Hepatocyte (in vitro differentiated cells): ENCODE measurements around the gene MAFB. TPM values are rescaled to one million over a fixed set of nuclear protein-coding genes. Genes with fewer than 3 reads are reported as not detected.

Experiments used
- DNase-seq: peaks from one replicate; pipeline ENCODE4 v3.0.0-alpha.2; 2016; ENCODE audit warnings: low spot score
- H2AFZ ChIP-seq: fragments of 200-600 bp; sonication (generic); 2 replicates; pipeline ENCODE4 v1.6.0; 2016; ENCODE audit warnings: antibody characterized with exemption, mild to moderate bottlenecking
- H3K27ac ChIP-seq: fragments of 200-600 bp; sonication (generic); 2 replicates; pipeline ENCODE4 v1.5.1; 2016; ENCODE audit warnings: mild to moderate bottlenecking
- H3K27me3 ChIP-seq: fragments of 200-600 bp; sonication (generic); 2 replicates; pipeline ENCODE4 v1.6.1; 2016
- H3K36me3 ChIP-seq: fragments of 200-600 bp; sonication (generic); replicated peaks from 2 replicates; pipeline ENCODE4 v1.5.1; 2016; ENCODE audit warnings: low read depth; ENCODE audit not compliant: insufficient read depth
- H3K4me1 ChIP-seq: fragments of 200-600 bp; sonication (generic); 2 replicates; pipeline ENCODE4 v1.5.1; 2016; ENCODE audit warnings: mild to moderate bottlenecking, moderate library complexity; ENCODE audit not compliant: insufficient read depth
- H3K4me2 ChIP-seq: fragments of 200-600 bp; sonication (generic); 2 replicates; pipeline ENCODE4 v1.6.0; 2016
- H3K4me3 ChIP-seq: fragments of 200-600 bp; sonication (generic); 2 replicates; pipeline ENCODE4 v1.5.1; 2016; ENCODE audit warnings: mild to moderate bottlenecking
- H3K79me2 ChIP-seq: fragments of 200-600 bp; sonication (generic); 2 replicates; pipeline ENCODE4 v1.6.0; 2017; ENCODE audit warnings: mild to moderate bottlenecking
- H3K9me2 ChIP-seq: fragments of 200-600 bp; sonication (generic); replicated peaks from 2 replicates; pipeline ENCODE4 v1.6.0; 2017; ENCODE audit warnings: mild to moderate bottlenecking; ENCODE audit not compliant: insufficient read depth
- H3K9me3 ChIP-seq: fragments of 200-600 bp; sonication (generic); 2 replicates; pipeline ENCODE4 v1.5.1; 2016; ENCODE audit warnings: low read depth, mild to moderate bottlenecking
- H4K20me1 ChIP-seq: fragments of 200-600 bp; sonication (generic); 2 replicates; pipeline ENCODE4 v1.6.0; 2016; ENCODE audit warnings: mild to moderate bottlenecking; ENCODE audit not compliant: insufficient read depth, poor library complexity, severe bottlenecking
- EZH2 ChIP-seq: fragments of 200-600 bp; sonication (generic); IDR thresholded peaks from 2 replicates; pipeline ENCODE4 v1.6.1; 2016; ENCODE audit warnings: antibody characterized with exemption, mild to moderate bottlenecking, borderline replicate concordance
- EZH2phosphoT487 ChIP-seq: fragments of 200-600 bp; sonication (generic); IDR thresholded peaks from one replicate; pipeline ENCODE4 v1.6.1; 2018; ENCODE audit warnings: antibody characterized with exemption, mild to moderate bottlenecking, low read depth, moderate library complexity; ENCODE audit not compliant: unreplicated experiment, severe bottlenecking
- WGBS: methylation state at CpG from one replicate; pipeline ENCODE4 v1.1.6; 2016; ENCODE audit warnings: low lambda C conversion rate; ENCODE audit errors: missing lambda C conversion rate; 5-methylcytosine and 5-hydroxymethylcytosine counted together
- polyA plus RNA-seq: library from polyadenylated mRNA; unstranded; fragments of >200 nt; fragmentation: Nextera tagmentation; extraction: Ambion mirVana; gene quantifications from 2 replicates; pipeline ENCODE4 v1.2.1, GENCODE V29; 2016
- total RNA-seq: library from RNA; depleted of rRNA; stranded (reverse); fragments of >200 nt; gene quantifications from 2 replicates; pipeline ENCODE4 v1.2.3, GENCODE V29; 2014
- TF ChIP-seq, protein P1 (sequence below): fragments of 200-600 bp; sonication (generic); IDR thresholded peaks from 2 replicates; pipeline ENCODE4 v1.5.1; 2016; ENCODE audit warnings: antibody characterized with exemption, mild to moderate bottlenecking; ENCODE audit not compliant: poor library complexity

Gene MAFB
- total and polyA plus RNA-seq, 2 experiments from 2014 or later, result 3.4 to 4.1 TPM

DNA sequence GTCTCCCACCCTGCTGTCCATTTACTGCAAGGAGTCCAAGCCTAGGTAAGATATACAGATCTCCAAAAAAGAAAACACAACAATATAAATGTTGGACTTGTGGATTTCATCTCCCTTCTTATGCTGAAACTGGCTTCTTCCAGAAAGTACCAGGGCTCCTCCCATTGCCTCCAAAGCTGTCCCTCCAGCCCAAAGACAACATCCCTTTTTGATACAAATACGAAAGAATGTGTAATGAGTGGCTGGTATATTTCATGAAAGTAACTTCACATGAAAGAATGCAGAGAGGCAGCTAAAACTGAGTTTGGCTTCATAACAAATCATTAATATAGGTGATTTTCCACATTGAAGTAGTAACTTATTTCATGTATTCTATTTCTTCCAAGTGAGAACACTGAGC is 7.9 kb downstream of the MAFB start:
- H3K79me2 ChIP-seq, result no peaks in the 10 kb centered on the region
- WGBS, result 85% methylated on average over 1 of the region's 1 CpG
- no peak overlapping the region for H3K4me3 ChIP-seq
- no peak overlapping the region for H2AFZ ChIP-seq
- peaks cover 77% of the 10 kb centered on the region for H3K27me3 ChIP-seq
- H3K4me2 ChIP-seq, result no peak overlapping the region
- H4K20me1 ChIP-seq, result no peaks in the 10 kb centered on the region
- no peak overlapping the region for H3K27ac ChIP-seq
- TF ChIP-seq, protein P1, sequence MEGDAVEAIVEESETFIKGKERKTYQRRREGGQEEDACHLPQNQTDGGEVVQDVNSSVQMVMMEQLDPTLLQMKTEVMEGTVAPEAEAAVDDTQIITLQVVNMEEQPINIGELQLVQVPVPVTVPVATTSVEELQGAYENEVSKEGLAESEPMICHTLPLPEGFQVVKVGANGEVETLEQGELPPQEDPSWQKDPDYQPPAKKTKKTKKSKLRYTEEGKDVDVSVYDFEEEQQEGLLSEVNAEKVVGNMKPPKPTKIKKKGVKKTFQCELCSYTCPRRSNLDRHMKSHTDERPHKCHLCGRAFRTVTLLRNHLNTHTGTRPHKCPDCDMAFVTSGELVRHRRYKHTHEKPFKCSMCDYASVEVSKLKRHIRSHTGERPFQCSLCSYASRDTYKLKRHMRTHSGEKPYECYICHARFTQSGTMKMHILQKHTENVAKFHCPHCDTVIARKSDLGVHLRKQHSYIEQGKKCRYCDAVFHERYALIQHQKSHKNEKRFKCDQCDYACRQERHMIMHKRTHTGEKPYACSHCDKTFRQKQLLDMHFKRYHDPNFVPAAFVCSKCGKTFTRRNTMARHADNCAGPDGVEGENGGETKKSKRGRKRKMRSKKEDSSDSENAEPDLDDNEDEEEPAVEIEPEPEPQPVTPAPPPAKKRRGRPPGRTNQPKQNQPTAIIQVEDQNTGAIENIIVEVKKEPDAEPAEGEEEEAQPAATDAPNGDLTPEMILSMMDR, result no peak
- TF ChIP-seq EZH2phosphoT487 (no peak), EZH2 (no peak)
- no peaks in the 10 kb centered on the region for H3K9me2 ChIP-seq
- DNase-seq, result no peak
- peaks cover 20% of the 10 kb centered on the region for H3K4me1 ChIP-seq
- no peaks in the 10 kb centered on the region for H3K9me3 ChIP-seq
- no peaks in the 10 kb centered on the region for H3K36me3 ChIP-seq

DNA sequence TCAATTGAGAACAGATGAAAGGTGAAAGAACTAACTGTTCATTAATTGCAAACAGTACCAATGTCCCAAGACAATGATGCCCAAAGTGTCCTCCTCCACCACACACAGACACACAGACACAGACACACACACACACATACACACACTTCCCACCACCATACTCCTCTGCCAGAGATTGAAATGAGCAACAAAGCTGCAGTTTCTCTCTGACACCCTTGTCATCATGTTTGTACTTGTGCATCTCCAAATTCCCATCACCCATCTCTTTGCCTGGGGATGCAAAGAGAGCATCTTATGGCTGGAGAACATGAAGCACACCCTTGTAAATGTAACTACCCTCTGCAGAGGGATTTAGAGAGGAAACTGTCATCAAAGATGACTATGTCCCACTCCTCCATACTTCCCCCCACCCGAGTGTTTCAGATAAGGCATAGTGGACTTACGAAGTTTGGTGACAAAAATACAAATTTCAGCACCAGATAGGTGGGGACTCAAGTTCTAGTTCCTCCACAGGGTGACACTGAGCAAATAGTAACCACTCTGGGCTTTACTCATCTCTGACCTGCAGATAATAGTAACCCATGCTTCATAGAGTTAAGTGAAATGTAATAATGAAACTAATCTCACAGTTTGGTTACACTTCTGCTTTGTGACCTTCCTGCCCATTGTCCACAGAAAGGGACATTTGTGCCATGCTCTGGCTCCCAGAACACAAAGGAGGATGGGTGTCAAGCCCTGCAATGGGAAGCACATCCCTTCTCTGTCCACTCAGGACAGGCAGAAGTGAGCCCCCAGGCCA is 8.7 kb downstream of the MAFB start:
- Histone ChIP-seq H3K9me2 (no peaks in the 10 kb centered on the region), H3K4me1 (peaks cover 20% of the 10 kb centered on the region), H3K36me3 (no peaks in the 10 kb centered on the region), H3K4me3 (no peak overlapping the region), H3K79me2 (no peaks in the 10 kb centered on the region), H3K27me3 (peaks cover 69% of the 10 kb centered on the region), H3K27ac (no peak overlapping the region), H3K4me2 (no peak overlapping the region), H3K9me3 (no peaks in the 10 kb centered on the region), H4K20me1 (no peaks in the 10 kb centered on the region), H2AFZ (no peak overlapping the region)
- WGBS, result 63% methylated on average over 2 of the region's 2 CpGs
- TF ChIP-seq EZH2 (no peak), EZH2phosphoT487 (no peak)
- TF ChIP-seq, protein P1, result no peak
- no peak for DNase-seq

DNA sequence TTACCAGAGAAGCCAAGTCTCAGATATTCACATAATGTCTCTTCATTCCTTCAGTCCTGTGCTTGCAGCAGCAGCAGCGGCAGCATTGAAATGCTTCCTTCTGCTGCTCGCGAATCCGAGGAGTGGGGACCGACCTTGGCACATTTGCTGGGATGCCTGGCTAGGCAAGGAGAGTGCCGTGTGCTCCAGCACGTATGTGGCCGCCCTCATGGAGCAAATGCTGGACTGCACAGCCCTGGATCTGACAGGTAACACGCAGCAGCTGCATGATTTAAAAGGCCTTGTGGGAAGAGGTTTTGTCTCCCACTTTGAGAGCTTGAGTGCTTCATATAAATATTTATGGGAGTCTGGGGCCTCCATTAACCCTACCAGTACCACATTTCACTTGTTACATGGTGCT is 9.9 kb downstream of the MAFB start:
- 44% methylated on average over 9 of the region's 9 CpGs for WGBS
- TF ChIP-seq EZH2phosphoT487, result no peak
- TF ChIP-seq EZH2, result no peak
- TF ChIP-seq, protein P1, result no peak
- Histone ChIP-seq H3K4me1 (peaks cover 20% of the 10 kb centered on the region), H3K79me2 (no peaks in the 10 kb centered on the region), H3K27me3 (peaks cover 57% of the 10 kb centered on the region), H3K27ac (no peak overlapping the region), H3K4me3 (no peak overlapping the region), H3K4me2 (no peak overlapping the region), H2AFZ (no peak overlapping the region), H3K36me3 (no peaks in the 10 kb centered on the region), H3K9me3 (no peaks in the 10 kb centered on the region), H4K20me1 (no peaks in the 10 kb centered on the region), H3K9me2 (no peaks in the 10 kb centered on the region)
- DNase-seq, result no peak
